GM18858 (cell line): Measurements from ENCODE around the gene REX1BD.
"Not testable (repeated sequence)": the region's sequence is repeated elsewhere in the genome, so short reads cannot be mapped to it uniquely, and the experiment has no call there.

Source experiments
- ATAC-seq: cut with Tn5 transposase; IDR thresholded peaks from one replicate; pipeline ENCODE4 v1.9.1; 2021; ENCODE audit not compliant: unreplicated experiment

The REX1BD gene

DNA sequence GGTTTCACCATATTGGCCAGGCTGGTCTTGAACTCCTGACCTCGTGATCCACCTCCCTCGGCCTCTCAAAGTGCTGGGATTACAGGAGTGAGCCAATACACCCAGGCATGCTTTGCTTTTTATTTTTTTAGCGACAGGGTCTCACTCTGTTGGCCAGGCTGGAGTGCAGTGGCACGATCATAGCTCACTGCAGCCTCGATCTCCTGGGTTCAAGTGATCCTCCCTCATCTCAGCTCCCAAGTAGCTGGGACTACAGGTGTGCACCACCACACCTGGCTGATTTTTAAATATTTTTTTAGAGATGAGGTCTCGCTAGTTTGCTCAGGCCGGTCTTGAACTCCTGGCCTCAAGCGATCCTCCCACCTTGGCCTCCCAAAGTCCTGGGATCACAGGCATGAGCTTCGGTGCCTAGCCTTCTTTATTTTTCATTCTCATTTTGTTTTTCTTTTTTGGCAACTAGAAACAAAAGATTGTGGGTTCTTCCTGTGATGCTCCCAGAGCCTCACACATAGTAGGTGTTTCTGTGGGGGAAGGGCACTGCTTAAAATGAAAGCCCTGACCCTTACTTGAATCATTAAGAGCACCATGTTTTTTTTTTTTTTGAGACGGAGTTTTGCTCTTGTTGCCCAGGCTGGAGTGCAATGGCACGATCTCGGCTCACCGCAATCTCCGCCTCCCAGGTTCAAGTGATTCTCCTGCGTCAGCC is 12.2 kb downstream of the REX1BD start:
- ATAC-seq, result not testable (repeated sequence)

DNA sequence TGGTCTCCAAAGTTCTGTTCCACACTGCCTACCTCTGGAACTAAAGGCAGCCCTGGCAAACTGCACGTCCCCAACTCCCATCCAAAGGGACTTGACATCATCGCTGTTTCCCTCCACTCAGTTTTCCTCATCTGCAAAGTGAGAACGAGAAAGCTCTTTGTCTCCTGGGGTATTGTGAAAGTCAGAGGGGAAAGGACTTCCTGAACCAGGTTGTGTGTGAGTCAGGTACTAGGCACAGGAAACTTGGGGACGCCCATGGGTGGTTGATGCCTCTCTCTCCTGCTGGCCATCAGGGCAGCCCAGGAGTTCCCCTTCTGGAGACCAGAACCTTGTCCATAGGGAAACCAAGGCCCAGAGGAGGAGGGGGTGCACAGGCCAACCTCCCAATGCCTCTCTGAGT is 13.3 kb downstream of the REX1BD start:
- no peak for ATAC-seq

DNA sequence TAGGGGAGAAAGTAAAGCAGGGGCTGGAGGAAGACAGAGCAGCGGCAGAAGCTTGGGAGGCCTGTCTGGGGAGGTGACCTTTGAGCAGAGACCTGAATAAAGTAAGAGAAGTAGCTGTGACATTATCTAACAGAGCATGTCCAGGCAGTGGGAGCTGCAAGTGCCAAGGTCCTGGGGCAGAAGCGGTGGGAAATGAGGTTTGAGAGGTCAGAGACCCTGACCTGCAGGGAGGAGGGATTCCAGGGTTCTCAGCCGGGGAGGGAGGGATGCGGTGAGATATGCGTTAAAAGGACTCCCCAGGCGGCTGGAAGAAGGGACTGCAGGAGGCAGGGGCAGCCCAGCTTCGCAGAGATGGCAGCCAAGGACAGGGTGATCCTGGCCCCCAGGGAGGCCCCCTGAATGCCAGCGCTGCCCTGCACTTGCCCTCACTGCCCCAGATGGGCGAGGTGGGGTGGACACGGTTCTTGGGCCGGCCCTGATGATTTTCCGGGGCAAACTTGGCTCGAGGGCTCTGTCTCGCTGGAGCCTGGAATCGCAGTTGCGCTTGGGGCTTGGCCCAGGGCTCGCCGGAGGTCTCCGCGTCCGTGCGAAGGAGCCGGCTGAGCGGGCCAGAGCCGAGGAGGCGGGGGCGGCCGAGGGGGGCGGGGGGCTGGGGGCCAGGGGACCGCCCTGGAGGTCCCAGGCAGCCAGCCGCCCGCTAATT is 14.8 kb downstream of the REX1BD start:
- no peak for ATAC-seq

DNA sequence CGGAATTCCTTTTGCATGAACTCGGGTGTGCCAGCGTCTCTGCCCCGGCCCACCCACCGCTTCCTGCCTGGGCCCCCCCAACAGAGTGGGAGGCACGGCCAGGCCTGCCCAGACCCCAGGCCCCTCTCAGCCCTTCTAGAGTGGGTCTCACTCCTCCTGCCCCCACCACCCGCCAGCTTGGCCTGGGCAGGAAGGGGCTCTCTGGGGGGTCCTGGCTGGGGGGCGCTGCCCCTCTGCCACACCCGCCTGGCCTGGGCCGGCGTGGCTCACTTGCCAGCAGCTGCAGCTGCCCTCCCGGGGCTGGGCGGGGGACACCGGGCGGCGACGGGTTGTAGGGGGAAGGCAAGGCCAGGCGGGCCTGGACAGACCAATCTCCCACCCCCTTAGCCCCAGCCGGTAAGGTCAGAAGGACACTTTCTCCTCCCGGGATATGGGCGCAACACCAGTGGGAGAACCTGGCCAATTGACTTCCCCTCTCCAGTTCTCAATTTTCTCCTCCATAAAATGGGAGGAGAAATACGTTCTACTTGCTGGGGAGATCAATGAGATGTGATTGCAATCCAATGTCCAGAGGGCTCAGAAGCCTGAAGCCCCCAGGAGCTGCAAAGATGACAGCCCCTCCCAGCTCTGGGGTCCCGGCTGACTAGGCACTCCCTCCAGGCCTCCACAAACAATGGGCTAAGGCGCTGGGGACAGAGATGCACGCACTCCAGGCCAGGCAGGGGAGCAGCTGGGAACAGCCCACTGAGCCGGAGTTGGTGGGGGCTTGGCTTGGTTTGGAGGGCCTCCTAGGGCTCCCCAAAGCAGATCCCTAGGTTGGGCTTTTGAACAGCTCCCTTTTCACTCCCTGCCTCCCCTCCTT is 15.6 kb downstream of the REX1BD start:
- ATAC-seq, result no peak

DNA sequence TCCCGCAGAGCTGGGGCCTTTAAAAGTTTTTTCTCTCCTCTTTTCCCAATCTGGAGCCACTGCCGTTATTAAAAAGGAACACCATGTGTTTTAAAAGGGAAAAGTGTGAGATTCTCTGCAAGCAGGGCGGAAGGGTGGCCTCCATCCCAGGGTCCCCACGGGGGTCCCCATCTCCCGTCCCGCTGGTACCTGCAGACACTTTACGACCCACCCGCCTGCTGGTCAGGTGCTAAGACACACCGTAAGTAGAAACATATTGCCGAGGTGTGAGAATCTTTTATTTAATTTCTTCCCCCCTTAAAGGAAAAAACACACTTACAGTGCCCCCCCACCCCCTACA is 16.2 kb downstream of the REX1BD start:
- no peak for ATAC-seq

DNA sequence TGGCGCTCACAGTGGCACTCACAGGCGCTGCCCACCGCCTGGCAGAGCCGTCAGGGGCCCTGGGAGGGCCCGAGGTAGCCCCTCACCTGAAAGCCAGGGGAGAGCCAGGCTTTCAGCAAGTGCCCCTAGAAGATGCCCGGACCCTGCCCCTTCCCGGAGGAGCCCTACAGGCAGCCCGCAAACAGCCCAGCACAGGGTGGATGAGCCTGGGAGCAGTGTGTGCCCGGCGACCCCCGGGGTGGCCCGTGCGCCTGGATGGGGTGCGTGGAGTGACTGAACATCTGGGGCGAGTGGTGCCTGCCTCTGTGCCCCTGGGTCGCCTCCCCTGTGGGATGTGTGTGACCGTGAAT is 16.6 kb downstream of the REX1BD start:
- ATAC-seq, result no peak

DNA sequence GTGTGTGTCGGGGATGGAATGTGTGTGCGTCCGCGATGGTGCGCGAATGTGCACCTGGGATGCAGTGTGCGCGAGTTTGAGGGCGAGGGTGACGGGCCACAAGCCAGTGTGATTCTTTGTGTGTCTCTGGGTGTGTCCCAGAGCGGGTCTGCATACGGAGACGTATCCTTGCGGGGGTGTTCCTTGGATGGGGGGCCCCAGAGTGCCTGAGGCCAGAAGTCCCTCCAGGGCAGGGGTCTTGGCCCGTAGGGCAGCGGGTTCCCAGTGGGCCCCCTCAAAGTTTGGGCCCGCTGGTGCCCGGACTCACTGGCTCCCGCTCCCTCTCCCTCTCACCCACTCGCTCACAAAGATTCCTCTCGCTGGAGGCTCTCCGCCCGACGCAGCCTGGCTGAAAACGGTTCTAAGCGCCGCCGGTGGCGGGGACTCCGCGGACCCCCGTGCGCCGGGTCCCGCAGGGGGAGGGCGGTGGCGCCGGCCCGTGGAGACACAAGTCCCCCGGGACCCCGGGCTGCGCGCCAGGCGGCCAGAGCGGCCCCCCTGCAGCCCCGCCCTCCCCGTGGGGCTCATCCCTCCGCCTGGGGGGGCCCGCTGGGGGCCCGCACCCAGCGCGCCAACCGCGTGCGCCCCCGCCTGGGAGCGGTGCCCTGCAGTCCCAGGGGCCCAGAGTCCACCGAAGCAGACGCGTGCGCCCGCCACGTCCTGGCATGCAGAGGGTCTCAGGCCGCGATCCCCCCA is 17.1 kb downstream of the REX1BD start:
- ATAC-seq, result no peak

DNA sequence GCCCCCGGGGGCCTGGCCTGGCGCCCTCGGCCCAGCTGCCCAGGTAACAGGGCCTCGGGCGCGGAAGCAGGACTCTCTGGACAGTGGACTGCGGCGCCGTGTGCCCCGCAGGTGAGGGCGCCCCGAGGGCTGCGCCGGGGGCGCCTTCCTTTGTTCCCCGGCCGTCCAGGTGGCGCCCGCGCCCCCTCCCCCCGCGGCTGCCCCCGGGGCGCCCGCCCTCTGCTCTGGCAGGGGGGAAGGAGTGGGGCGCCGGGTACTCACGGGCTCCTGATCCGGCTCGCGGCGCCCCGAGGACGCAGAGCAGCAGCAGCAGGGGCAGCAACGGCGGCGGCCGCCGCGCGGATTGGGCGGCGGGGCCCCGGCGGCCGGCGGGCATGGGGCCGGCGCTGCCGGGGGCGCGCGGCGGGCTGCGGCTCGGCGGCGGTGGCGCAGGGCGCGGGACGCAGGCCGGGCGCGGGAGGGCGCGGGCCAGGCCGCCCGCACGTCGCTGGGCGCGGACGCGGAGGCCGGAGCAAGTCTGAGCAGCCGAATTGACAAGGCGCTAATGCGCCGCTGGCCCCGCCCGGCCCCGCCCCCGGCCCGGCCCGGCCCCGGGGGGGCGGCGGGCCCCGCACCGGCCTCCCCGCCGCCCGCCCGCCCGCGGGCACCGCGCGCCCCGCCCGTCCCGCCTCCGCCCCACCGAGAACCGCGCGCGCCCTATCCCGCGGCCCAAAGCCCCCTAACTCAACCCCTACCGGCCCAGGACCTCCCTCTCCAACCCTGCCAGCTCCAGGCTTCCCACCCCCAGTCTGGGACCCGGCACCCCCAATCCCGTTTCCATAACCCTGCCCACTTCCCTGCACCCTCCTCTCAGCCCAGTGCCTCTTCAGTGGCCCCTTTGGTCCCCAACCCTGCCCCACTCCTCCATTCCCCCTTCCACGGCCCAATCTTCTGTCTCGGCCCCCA is 18.0 kb downstream of the REX1BD start, which contains the start of gene CRLF1:
CRLF1 (minus strand) TSS at position 519 of the 945 bp plus-strand sequence; CDS start at position 376, 143 bp downstream.
- no peak for ATAC-seq

DNA sequence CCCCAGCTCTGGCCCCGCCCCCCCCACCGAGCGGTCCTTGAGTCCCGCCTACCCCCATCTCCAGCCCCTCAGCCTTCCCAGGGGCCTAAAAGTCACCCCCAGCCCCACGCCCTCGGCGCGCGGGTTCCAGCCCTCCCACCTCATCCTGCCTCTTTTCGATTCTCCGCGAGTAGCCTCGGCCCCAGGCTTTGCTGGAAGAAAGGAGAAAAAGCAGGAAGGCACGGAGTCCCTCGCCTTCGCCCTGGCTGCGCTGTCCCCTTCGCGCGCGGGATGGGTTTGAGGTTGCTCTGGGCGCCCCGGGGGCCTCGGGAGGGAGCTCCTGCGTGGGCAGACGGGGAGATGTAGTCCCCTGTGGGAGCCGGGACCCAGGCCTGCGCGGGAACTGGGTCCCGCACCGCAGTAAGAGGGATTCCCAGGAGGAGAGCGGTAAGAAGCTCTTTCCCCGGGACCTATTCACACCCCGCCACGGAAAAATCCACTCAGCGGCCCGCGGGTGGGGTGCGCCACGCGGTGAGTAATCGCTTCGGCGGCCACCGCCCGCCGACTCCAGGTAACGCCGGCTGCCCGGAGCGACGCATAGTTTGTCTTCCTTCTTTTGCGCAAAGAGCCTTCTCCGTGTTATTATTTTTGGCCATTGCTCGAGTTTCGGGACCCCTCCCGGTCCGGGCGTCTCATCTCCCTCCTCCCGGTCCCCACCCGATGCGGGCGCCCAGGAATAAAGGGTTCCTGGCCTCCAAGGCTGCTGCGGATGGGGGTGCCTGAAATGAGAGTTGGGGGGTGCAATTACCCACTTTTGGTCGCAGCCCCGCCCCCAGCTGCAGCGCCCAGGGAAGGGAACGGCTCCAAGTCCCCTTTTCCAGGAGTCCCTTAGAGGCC is 18.9 kb downstream of the REX1BD start:
- no peak for ATAC-seq

DNA sequence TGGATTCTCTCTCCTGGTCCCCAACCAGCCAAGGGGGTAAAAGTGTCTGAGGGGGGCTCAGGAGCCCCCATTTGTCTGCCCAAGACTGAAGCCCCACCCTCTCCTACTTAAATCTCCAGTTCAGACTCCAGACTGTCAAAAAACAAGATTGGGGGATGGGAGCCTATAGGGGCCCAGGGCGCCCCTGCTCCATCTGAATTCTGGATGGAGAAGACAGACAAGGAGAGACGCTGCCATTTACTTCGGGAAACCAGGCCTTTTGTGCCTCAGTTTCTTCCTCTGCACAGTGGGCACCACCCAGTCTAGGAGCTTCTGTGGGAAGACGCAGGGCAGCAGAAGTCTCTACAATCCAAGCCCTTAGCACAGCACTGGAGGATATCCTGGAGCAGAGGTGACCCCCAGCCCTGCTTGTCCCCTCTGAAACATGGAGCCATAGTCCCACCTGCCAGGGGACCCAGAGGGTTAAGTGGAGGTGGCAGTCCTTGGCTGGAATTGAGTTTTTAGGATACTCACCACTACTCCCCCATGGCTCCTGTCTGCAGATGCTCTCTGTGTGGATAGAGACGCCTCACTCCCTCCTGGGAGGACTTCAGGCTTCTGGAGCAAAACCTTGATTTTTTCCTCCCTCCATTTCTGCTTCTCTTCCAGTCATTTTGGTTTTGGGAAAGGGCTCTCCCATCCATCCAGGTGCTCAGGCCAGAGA is 19.7 kb downstream of the REX1BD start:
- no peak for ATAC-seq

DNA sequence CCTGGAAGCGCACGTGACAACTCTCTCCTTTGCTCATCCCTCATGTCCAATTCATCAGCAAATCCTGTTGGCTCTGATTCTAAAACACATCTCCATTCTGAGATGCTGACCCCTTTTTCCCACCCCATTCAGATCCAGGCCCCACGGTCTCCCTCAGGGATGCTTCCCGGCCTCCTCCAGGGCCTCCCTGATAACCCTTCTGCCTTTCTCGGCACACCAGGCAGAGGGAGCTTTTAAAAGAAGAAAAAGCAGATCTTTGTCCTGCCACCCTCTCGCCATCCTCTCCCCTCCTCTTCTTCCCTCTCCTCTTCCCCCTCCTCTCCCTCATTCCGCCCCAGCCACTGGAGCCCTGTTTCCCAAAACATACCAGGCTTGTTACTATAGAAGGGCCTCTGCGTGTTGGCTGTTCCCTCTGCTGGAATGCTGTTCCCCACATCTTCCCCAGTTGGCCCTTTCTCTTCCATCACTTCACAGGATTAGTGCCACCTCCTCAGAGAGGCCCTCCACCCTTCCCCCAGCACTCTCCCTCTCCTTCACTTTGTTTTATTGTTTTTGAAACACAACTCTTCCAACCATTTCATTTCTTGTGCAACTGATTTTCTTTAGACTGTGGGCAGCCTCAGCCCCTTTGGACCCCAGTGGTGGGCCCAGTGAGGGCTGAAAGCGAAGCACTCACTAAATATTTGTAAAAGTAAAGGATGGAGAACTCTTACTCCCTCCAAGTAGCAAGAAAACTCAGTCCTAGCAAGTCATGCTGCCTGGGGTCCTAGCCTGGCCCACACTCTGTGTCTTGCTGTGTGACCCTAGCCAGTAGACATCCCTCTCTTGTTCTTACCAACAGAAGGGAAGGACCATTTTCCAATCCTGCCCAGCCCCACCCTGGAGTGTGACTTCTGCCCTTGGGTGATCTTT is 20.5 kb downstream of the REX1BD start:
- ATAC-seq, result no peak

DNA sequence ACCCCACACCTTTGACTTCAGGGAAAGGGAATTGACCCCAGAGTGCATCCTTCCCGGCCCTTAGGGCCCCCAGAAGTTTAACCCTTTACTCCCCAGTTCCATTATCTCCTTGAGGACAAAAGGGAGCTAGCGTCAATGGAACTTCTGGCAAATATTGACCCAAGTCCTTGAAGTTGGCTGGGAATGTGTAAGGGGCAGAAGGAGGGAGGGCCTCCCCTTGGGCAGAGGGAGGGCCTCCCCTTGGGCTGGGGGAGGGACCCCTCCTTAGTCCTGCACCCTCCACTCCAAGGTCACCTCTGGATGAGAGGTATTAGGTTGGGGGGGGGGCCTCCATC is 21.1 kb downstream of the REX1BD start:
- no peak for ATAC-seq

DNA sequence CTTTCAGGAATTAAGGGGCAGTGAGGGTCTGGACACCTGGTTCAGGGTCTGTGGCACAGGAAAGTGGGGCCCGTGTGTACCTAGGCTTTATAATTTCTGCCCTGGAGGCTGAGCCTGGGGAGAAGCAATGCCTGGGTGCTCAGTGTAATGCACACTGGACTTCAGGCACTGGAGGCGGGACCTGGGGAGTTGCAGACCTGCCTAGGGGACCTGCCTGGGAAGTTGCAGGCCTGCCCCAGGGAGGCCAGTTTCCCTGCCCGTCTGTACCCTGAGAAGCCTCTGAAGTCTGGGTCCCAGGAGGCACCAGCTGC is 21.6 kb downstream of the REX1BD start:
- no peak for ATAC-seq

DNA sequence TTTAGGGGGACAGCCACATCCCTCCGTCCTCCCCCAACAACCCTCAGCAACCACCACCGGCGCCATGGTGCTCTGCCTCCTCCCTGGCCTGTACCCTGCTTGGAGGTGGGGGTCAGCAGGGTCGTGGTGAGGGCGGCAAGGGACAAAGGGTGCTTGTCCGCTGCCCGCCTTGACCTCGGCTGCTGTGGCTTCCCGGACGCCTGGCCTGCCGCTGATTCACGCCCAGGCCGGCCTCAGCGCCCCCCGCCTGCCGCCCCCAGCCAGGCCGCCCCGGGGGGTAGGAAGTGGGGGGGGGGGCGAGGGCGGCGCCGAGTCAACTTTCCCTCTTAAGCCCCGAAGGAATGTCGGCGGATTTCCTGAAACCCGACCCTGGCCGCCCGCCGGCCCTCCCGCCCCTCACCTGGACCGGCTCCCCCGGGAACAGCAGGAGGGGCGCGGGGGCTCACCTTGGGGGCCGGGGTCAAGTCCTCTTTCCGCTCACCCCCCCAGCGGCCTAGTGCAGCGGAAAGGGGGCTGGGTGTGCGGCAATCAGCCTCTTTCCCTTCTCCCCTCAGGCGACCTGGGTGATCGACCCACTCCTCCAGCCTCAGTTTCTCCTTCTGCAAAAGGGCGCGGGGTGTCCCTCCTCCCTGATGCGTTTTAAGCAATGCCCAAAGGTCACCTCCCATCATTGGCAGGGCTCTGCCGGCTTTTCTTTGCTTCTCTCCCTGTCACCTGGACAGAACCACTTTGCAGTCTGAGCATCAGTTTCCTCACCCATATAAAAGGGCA is 22.1 kb downstream of the REX1BD start:
- no peak for ATAC-seq

DNA sequence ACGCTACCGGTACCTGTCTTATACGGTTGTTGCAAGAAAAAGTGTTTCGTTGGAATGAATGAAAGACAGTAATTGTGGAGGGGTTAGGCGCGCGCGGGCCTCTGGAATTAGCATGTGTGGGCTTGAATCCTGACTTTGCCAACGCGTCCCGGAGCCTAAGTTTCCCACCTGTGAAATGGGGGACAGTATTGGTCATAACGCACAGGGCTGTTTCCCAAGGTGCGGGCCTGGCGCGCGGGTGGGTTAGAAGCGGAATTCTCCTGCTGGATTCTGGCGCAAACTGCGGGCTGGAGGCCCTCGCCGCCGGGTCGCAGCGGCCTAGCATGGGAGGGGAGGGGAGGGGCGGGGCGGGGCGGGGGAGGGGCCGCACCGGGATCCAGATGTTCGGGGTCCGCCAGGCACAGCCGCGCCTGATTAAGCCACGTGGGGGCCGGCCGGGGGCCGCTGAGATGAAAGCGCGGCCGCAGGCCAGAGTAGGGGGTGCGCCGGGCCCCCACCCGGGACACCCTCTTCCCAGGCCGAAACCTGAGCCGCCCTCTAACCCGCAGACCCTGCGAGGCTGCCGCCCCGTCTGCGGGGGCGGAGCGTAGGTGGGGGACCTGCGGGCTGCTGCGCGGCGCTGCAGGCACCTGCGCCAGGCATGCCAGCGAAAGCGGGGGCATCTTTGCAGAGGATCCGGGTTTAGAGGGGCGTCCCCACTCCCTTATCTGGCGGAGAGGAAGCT is 22.9 kb downstream of the REX1BD start:
- no peak for ATAC-seq

DNA sequence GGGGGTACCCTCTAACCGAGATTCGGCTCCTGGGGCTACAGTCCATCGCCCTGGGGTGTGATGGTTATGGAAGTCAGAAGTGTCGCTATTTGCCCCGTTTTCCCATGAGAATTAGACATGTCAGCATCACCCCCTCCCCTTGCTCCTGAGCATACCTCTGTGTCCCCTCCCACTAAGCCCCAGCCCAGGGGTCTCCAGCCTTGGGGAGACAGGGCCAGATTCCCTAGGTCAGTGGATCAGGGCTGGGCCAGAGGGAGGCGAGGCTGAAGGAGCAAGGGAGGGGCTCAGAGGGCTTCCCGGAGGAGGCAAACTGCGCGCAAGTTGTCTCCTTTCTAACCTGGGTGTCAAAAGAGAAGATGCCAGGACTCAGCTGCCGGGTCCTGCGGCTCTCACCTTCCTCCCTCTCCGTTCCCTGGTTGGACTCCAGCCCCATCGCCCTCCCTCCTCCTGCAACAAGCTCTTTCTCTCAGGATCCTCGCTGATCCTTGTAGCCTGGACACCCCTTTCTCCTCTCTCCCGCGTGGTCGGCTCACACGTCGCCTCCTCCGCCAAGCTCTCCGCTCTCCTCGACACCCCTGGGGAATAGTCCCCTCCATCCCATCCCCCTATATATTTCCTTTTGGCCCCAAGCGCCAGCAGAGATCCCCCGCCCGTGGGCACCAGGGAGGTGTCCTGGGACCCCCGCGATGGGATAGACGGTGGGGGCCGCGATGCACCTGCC is 23.6 kb downstream of the REX1BD start:
- no peak for ATAC-seq
